Endothelial cell of umbilical vein (primary cell): ENCODE measurements around the gene OR1J2. TPM values are rescaled to one million over a fixed set of nuclear protein-coding genes. Genes with fewer than 3 reads are reported as not detected.

ENCODE experiments used
- BruUV-seq: library from RNA; stranded (reverse); fragments of 400-500 nt; replicated peaks from 2 replicates; lab custom pipeline; 2021; lab: Mats Ljungman, UMichigan
- CTCF ChIA-PET: fragments of 300-600, 350-600 bp; sonication (Branson Sonifier 250); formaldehyde crosslinking; loops from one replicate; lab custom pipeline; 2021; ENCODE audit warnings: antibody characterized with exemption, inconsistent platforms; lab: Charles Lee
- POLR2A ChIA-PET: fragments of 300-600, 350-600 bp; sonication (Branson Sonifier 250); formaldehyde crosslinking; loops from one replicate; lab custom pipeline; 2021; ENCODE audit warnings: antibody characterized with exemption, inconsistent platforms; lab: Charles Lee
- DNase-seq: peaks from one replicate; pipeline ENCODE4 v3.0.0-alpha.2; 2011; ENCODE audit warnings: low read depth, low spot score
- FAIRE-seq: peaks from 2 replicates; lab custom pipeline; 2011; peaks lifted over from hg19 to GRCh38; lab: Jason Lieb, UNC
- H2AFZ ChIP-seq: 2 replicates; pipeline ENCODE4 v1.6.0; 2012; ENCODE audit warnings: low read depth, low read length, control low read depth, inconsistent platforms
- H3K27ac ChIP-seq: 2 replicates; pipeline ENCODE4 v1.5.1; 2011; ENCODE audit warnings: low read depth, mild to moderate bottlenecking, control low read depth, low read length, moderate library complexity; ENCODE audit not compliant: insufficient read depth
- H3K27me3 ChIP-seq, 2 experiments: 2 replicates each; pipeline versions ENCODE4 v1.6.0 to v1.6.1; 2011; ENCODE audit warnings: low read length in 2 of 2, mixed read lengths in 1 of 2; ENCODE audit not compliant: control insufficient read depth in 2 of 2, insufficient read depth in 2 of 2
- H3K36me3 ChIP-seq, 2 experiments: 2 replicates in 1 of 2; 3 replicates in 1 of 2; pipeline ENCODE4 v1.5.1; 2011; ENCODE audit warnings: low read length in 2 of 2, mild to moderate bottlenecking in 1 of 2, moderate library complexity in 1 of 2; ENCODE audit not compliant: control insufficient read depth in 2 of 2, insufficient read depth in 2 of 2; ENCODE audit errors: extremely low read depth in 1 of 2
- H3K4me1 ChIP-seq: 3 replicates; pipeline ENCODE4 v1.5.1; 2011; ENCODE audit warnings: mild to moderate bottlenecking, low read length; ENCODE audit not compliant: control insufficient read depth, insufficient read depth; ENCODE audit errors: extremely low read depth
- H3K4me2 ChIP-seq: 2 replicates; pipeline ENCODE4 v1.6.1; 2011; ENCODE audit warnings: low read length, control low read depth, mixed read lengths; ENCODE audit not compliant: insufficient read depth
- H3K4me3 ChIP-seq, 3 experiments: fragments of 200-600 bp in 1 of 3; sonication (generic), shearing (Covaris generic) in 1 of 3; replicated peaks in 1 of 3; 2 replicates each; pipeline ENCODE4 v1.5.1; 2011 to 2016; ENCODE audit warnings: control low read depth in 3 of 3, low read length in 3 of 3, mild to moderate bottlenecking in 2 of 3, inconsistent platforms in 1 of 3, low read depth in 1 of 3, moderate library complexity in 1 of 3; ENCODE audit not compliant: insufficient read depth in 1 of 3
- H3K79me2 ChIP-seq: 2 replicates; pipeline ENCODE4 v1.6.0; 2012; ENCODE audit warnings: low read length, inconsistent platforms; ENCODE audit not compliant: control insufficient read depth, insufficient read depth
- H3K9ac ChIP-seq: replicated peaks from 2 replicates; pipeline ENCODE3; 2011; ENCODE audit warnings: low read length, control low read depth; ENCODE audit not compliant: insufficient read depth; ENCODE audit errors: extremely low read depth
- H3K9me1 ChIP-seq: replicated peaks from 3 replicates; pipeline ENCODE4 v1.6.0; 2011; ENCODE audit warnings: mild to moderate bottlenecking, low read length; ENCODE audit not compliant: control insufficient read depth, insufficient read depth; ENCODE audit errors: extremely low read depth
- H3K9me3 ChIP-seq: replicated peaks from 2 replicates; pipeline ENCODE4 v1.5.1; 2012; ENCODE audit warnings: low read length, inconsistent platforms; ENCODE audit not compliant: control insufficient read depth, insufficient read depth
- H4K20me1 ChIP-seq: replicated peaks from 2 replicates; pipeline ENCODE3; 2011; ENCODE audit warnings: mild to moderate bottlenecking, low read length; ENCODE audit not compliant: control insufficient read depth, insufficient read depth; ENCODE audit errors: extremely low read depth
- EZH2 ChIP-seq: IDR thresholded peaks from 2 replicates; pipeline ENCODE4 v1.6.1; 2012; ENCODE audit warnings: borderline replicate concordance, low read depth, mild to moderate bottlenecking, moderate library complexity, low read length, inconsistent platforms; ENCODE audit not compliant: severe bottlenecking
- FOS ChIP-seq: IDR thresholded peaks from 2 replicates; pipeline ENCODE4 v1.6.1; 2011; ENCODE audit warnings: mild to moderate bottlenecking, low read length, moderate library complexity, borderline replicate concordance; ENCODE audit not compliant: insufficient read depth
- GATA2 ChIP-seq: IDR thresholded peaks from 2 replicates; pipeline ENCODE4 v1.7.0; 2011; ENCODE audit warnings: low read depth, mild to moderate bottlenecking, moderate library complexity, mixed read lengths, low read length; ENCODE audit not compliant: insufficient read length, insufficient read depth
- JUN ChIP-seq: IDR thresholded peaks from 2 replicates; pipeline ENCODE4 v1.6.1; 2011; ENCODE audit warnings: borderline replicate concordance, low read depth; ENCODE audit not compliant: insufficient read length, insufficient read depth
- MYC ChIP-seq: IDR thresholded peaks from one replicate; pipeline ENCODE4 v1.6.1; 2011; ENCODE audit warnings: mild to moderate bottlenecking, low read depth, low read length
- POLR2A ChIP-seq: IDR thresholded peaks from 2 replicates; pipeline ENCODE4 v1.6.1; 2012; ENCODE audit warnings: low read depth, mild to moderate bottlenecking, control low read depth, low read length
- POLR2AphosphoS5 ChIP-seq: IDR thresholded peaks from 2 replicates; pipeline ENCODE4 v1.6.1; 2012; ENCODE audit warnings: low read depth, mild to moderate bottlenecking, control low read depth, low read length, moderate library complexity; ENCODE audit not compliant: insufficient read depth
- dilution Hi-C: fragments of 300-500 bp; cut with MboI; formaldehyde crosslinking; loops from one replicate; pipeline ENCODE4 v1.15.0; 2019; ENCODE audit warnings: low sequenced_read_pairs; ENCODE audit not compliant: extremely low pct_ligation_motif_present
- intact Hi-C: fragments of 100-400 bp; cut with micrococcal nuclease; formaldehyde crosslinking; loops from one replicate; pipeline ENCODE4 v1.10.0; 2022
- polyA plus RNA-seq, 4 experiments: library from polyadenylated mRNA; depleted of rRNA in 3 of 4; stranded (reverse) in 3 of 4; unstranded in 1 of 4; fragments of >200 nt; gene quantifications; 2 replicates each; pipeline versions ENCODE4 v1.2.1 to v1.2.3, GENCODE V29; 2011 to 2012; ENCODE audit warnings: missing spikeins in 1 of 4
- total RNA-seq: library from RNA; stranded (reverse); gene quantifications from 2 replicates; pipeline ENCODE4 v1.2.3, GENCODE V29; 2021
- TF ChIP-seq, protein P1 (sequence below): IDR thresholded peaks from 2 replicates; pipeline ENCODE4 v1.6.1; 2011; ENCODE audit not compliant: insufficient read depth, insufficient read length

The OR1J2 gene
- total and polyA plus RNA-seq, 2 donors (not counting 3 experiments of a cell fraction or from before 2014, with no cell fraction given): not detected

DNA sequence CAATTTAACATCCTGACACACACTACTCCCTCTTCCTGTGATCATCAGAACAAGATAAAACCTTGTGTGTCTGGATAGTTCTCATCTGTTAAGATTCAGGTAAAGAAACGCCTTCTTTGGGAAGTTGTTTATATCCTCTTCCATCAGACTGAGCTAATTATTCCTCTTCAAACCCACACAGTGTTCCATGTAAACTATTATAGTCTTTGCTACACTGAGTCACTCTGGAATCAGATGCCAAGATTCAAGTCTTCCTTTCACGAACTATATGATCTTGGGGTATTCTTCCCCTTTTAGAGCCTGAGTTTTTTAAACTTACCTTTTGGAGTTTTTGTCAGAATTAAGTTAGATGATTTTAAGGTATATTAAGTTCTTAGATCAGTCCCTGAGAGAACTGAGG, 34.9 kb upstream of the OR1J2 start:
- H3K4me2 ChIP-seq: no peak overlapping the region
- intact Hi-C loops: no loop called here
- no peak overlapping the region for H3K4me3 ChIP-seq
- H3K9ac ChIP-seq: no peak overlapping the region
- BruUV-seq: no TSS peak
- no peak overlapping the region for H3K27ac ChIP-seq
- no peak for FAIRE-seq
- CTCF ChIA-PET: interaction anchor here (2.3 kb wide), 1 partner anchor 11 kb away, joined by 13 read pairs; no protein-coding TSS in a partner anchor
- TF ChIP-seq POLR2A (no peak), JUN (no peak), POLR2AphosphoS5 (no peak), FOS (no peak)
- TF ChIP-seq, protein P1, sequence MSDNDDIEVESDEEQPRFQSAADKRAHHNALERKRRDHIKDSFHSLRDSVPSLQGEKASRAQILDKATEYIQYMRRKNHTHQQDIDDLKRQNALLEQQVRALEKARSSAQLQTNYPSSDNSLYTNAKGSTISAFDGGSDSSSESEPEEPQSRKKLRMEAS: no peak
- no peaks in the 10 kb centered on the region for H4K20me1 ChIP-seq
- POLR2A ChIA-PET: no interaction called here
- no peaks in the 10 kb centered on the region for H3K9me1 ChIP-seq
- H3K9me3 ChIP-seq: no peaks in the 10 kb centered on the region
- H2AFZ ChIP-seq: no peak overlapping the region
- H3K79me2 ChIP-seq: no peaks in the 10 kb centered on the region
- no peaks in the 10 kb centered on the region for H3K36me3 ChIP-seq
- peaks cover 12 to 17% of the 10 kb centered on the region in 2 experiments for H3K27me3 ChIP-seq
- dilution Hi-C loops: no loop called here
- H3K4me1 ChIP-seq: no peaks in the 10 kb centered on the region
- no peak for DNase-seq

DNA sequence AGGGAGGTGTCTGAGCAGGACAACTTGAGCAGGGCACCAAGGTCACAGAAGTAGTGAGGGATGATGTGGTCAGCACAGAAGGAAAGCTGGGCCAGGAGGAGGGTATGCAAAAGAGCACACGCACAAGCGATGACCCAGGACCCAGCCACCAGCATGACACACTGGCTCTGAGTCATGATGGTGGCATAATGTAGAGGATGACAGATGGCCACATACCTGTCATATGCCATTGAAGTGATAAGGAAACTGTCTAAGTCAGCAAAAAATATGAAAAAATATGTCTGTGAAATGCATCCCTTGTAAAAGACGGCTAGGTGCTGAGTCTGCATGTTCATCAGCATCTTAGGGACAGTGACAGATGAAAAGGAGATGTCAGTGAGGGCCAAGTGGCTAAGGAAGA, 33.3 kb upstream of the OR1J2 start:
- intact Hi-C loops (no loop called here), dilution Hi-C loops (no loop called here)
- Histone ChIP-seq H3K9me3 (no peaks in the 10 kb centered on the region), H3K79me2 (no peaks in the 10 kb centered on the region), H3K4me1 (no peaks in the 10 kb centered on the region), H2AFZ (no peak overlapping the region), H3K36me3 (no peaks in the 10 kb centered on the region), H3K27me3 (peaks cover 10 to 11% of the 10 kb centered on the region in 2 experiments), H3K27ac (no peak overlapping the region), H3K9ac (no peak overlapping the region), H4K20me1 (no peaks in the 10 kb centered on the region), H3K9me1 (no peaks in the 10 kb centered on the region), H3K4me2 (no peak overlapping the region), H3K4me3 (no peak overlapping the region)
- POLR2A ChIA-PET: no interaction called here
- TF ChIP-seq FOS (no peak), POLR2A (no peak), JUN (no peak), GATA2 (no peak), EZH2 (no peak), POLR2AphosphoS5 (no peak), MYC (no peak)
- TF ChIP-seq, protein P1: no peak
- BruUV-seq: no TSS peak
- CTCF ChIA-PET: interaction anchor here (0.6 to 1.3 kb wide), 2 partner anchors 12 to 21 kb away, joined by 3 to 4 read pairs; no protein-coding TSS in a partner anchor
- DNase-seq (no peak), FAIRE-seq (no peak)
